ENCODE results near the gene KRT79. TPM values are rescaled to one million over a fixed set of nuclear protein-coding genes. Genes with fewer than 3 reads are reported as not detected.

KRT79 gene
- total RNA-seq, 2 donors from 2014 or later, result not detected

- intact Hi-C loops (cut with DNase I), result no loop called here
- Histone ChIP-seq H3K9me3 (no peaks in the 10 kb centered on the region), H3K27me3 (replicated peaks; ENCODE audit: insufficient read depth) (peaks cover 2% of the 10 kb centered on the region), H3K27ac (no peak overlapping the region), H3K4me1 (replicated peaks) (no peaks in the 10 kb centered on the region), H3K36me3 (no peaks in the 10 kb centered on the region), H3K4me3 (no peak overlapping the region)
- WGBS, result 93% methylated on average over 2 of the region's 2 CpGs
- TF ChIP-seq POLR2A (IDR thresholded peaks at IDR 0.05), result no peak
- no peak for TF ChIP-seq CTCF (IDR thresholded peaks at IDR 0.05)
- no peak for TF ChIP-seq POLR2AphosphoS5 (IDR thresholded peaks at IDR 0.05)
- no peak for DNase-seq (ENCODE audit: low spot score)
Observed at GRCh38 chr12:52778833-52779232, 55.3 kb downstream of the KRT79 start.

GRCh38 chr12:52777566-52777965, 56.5 kb downstream of the KRT79 start:
- H3K4me3 ChIP-seq, result no peak overlapping the region
- no peaks in the 10 kb centered on the region for H3K36me3 ChIP-seq
- 87% methylated on average over 4 of the region's 4 CpGs for WGBS
- no peak for DNase-seq (ENCODE audit: low spot score)
- H3K9me3 ChIP-seq, result no peaks in the 10 kb centered on the region
- H3K4me1 ChIP-seq (replicated peaks), result no peaks in the 10 kb centered on the region
- no peak overlapping the region for H3K27ac ChIP-seq
- H3K27me3 ChIP-seq (replicated peaks; ENCODE audit: insufficient read depth), result peaks cover 2% of the 10 kb centered on the region
- intact Hi-C loops (cut with DNase I), result no loop called here
- TF ChIP-seq POLR2AphosphoS5 (IDR thresholded peaks at IDR 0.05) (no peak), CTCF (IDR thresholded peaks at IDR 0.05) (no peak), POLR2A (IDR thresholded peaks at IDR 0.05) (no peak)

GRCh38 chr12:52776913-52777395, 57.2 kb downstream of the KRT79 start, which contains the start of gene KRT76:
KRT76 (minus strand) TSS chr12:52777345; CDS start chr12:52777291, 54 bp downstream.
- Histone ChIP-seq H3K4me1 (replicated peaks) (no peaks in the 10 kb centered on the region), H3K27ac (no peak within 1 kb of the TSS), H3K4me3 (no peak within 1 kb of the TSS), H3K36me3 (no peaks in the 10 kb centered on the region), H3K9me3 (no peaks in the 10 kb centered on the region), H3K27me3 (replicated peaks; ENCODE audit: insufficient read depth) (peaks cover 2% of the 10 kb centered on the region)
- WGBS, result 93% methylated on average over 8 of the region's 8 CpGs
- TF ChIP-seq CTCF (IDR thresholded peaks at IDR 0.05), result no peak
- no peak for DNase-seq (ENCODE audit: low spot score)
- intact Hi-C loops (cut with DNase I), result no loop called here

GRCh38 chr12:52776435-52776834, 57.7 kb downstream of the KRT79 start:
- WGBS, result 91% methylated on average over 5 of the region's 5 CpGs
- no peak for DNase-seq (ENCODE audit: low spot score)
- Histone ChIP-seq H3K27ac (no peak overlapping the region), H3K9me3 (no peaks in the 10 kb centered on the region), H3K4me1 (replicated peaks) (no peaks in the 10 kb centered on the region), H3K27me3 (replicated peaks; ENCODE audit: insufficient read depth) (peaks cover 2% of the 10 kb centered on the region), H3K4me3 (no peak overlapping the region), H3K36me3 (no peaks in the 10 kb centered on the region)
- TF ChIP-seq POLR2AphosphoS5 (IDR thresholded peaks at IDR 0.05), result no peak
- no peak for TF ChIP-seq CTCF (IDR thresholded peaks at IDR 0.05)
- intact Hi-C loops (cut with DNase I), result no loop called here

GRCh38 chr12:52774629-52775250, 59.4 kb downstream of the KRT79 start:
- Histone ChIP-seq H3K36me3 (no peaks in the 10 kb centered on the region), H3K4me1 (replicated peaks) (no peaks in the 10 kb centered on the region), H3K9me3 (no peaks in the 10 kb centered on the region), H3K4me3 (no peak overlapping the region), H3K27me3 (replicated peaks; ENCODE audit: insufficient read depth) (peaks cover 2% of the 10 kb centered on the region), H3K27ac (no peak overlapping the region)
- TF ChIP-seq POLR2A (IDR thresholded peaks at IDR 0.05) (no peak), POLR2AphosphoS5 (IDR thresholded peaks at IDR 0.05) (no peak), CTCF (IDR thresholded peaks at IDR 0.05) (no peak)
- 83% methylated on average over 8 of the region's 8 CpGs for WGBS
- intact Hi-C loops (cut with DNase I), result no loop called here
- no peak for DNase-seq (ENCODE audit: low spot score)
